HepG2 (cell line): Measurements from ENCODE around the gene ITGA2. TPM values are rescaled to one million over a fixed set of nuclear protein-coding genes. Genes with fewer than 3 reads are reported as not detected.

ENCODE experiments used
- CENPX ChIP-seq: sonication (generic); formaldehyde crosslinking; IDR thresholded peaks from 2 replicates; pipeline ENCODE4 v1.9.0; 2021; ENCODE audit warnings: mild to moderate bottlenecking, missing genetic modification reagents, moderate library complexity
- FOXJ3 ChIP-seq: sonication (generic); formaldehyde crosslinking; IDR thresholded peaks from 2 replicates; pipeline ENCODE4 v1.4.0; 2020; ENCODE audit warnings: missing genetic modification reagents, mild to moderate bottlenecking, borderline replicate concordance
- GLI4 ChIP-seq: sonication (generic); formaldehyde crosslinking; IDR thresholded peaks from 2 replicates; pipeline ENCODE4 v1.5.1; 2020; ENCODE audit warnings: missing genetic modification reagents, mild to moderate bottlenecking, moderate library complexity, borderline replicate concordance
- HNRNPUL1 ChIP-seq: fragments of 200-400 bp; formaldehyde crosslinking; IDR thresholded peaks from 2 replicates; pipeline ENCODE4 v1.6.1; 2017; ENCODE audit warnings: low read depth, mild to moderate bottlenecking, low read length, moderate library complexity
- KDM3A ChIP-seq: IDR thresholded peaks from 2 replicates; pipeline ENCODE4 v1.6.1; 2018; ENCODE audit warnings: low read depth, missing compliant biosample characterization
- MLLT10 ChIP-seq: sonication (generic); formaldehyde crosslinking; IDR thresholded peaks from 2 replicates; pipeline ENCODE4 v1.4.0; 2020; ENCODE audit warnings: missing genetic modification reagents
- NCOA2 ChIP-seq: sonication (generic); formaldehyde crosslinking; IDR thresholded peaks from 2 replicates; pipeline ENCODE4 v1.8.0; 2022; ENCODE audit warnings: inconsistent platforms
- SPEN ChIP-seq: sonication (generic); formaldehyde crosslinking; IDR thresholded peaks from 2 replicates; pipeline ENCODE4 v1.5.1; 2020; ENCODE audit warnings: low read depth, mild to moderate bottlenecking, missing genetic modification reagents
- SRF ChIP-seq: IDR thresholded peaks from 2 replicates; pipeline ENCODE4 v1.6.1; 2011; ENCODE audit warnings: mild to moderate bottlenecking, low read depth, low read length, moderate library complexity
- ZBTB3 ChIP-seq: sonication (generic); formaldehyde crosslinking; IDR thresholded peaks from 2 replicates; pipeline ENCODE4 v1.4.0; 2020; ENCODE audit warnings: low read depth, mild to moderate bottlenecking, moderate library complexity, missing genetic modification reagents, borderline replicate concordance
- ZNF343 ChIP-seq: sonication (generic); formaldehyde crosslinking; IDR thresholded peaks from 2 replicates; pipeline ENCODE4 v1.4.0; 2020; ENCODE audit warnings: mild to moderate bottlenecking, missing genetic modification reagents
- ZNF557 ChIP-seq: sonication (generic); formaldehyde crosslinking; IDR thresholded peaks from 2 replicates; pipeline ENCODE4 v1.4.0; 2020; ENCODE audit warnings: missing genetic modification reagents
- ZNF598 ChIP-seq: sonication (generic); formaldehyde crosslinking; IDR thresholded peaks from 2 replicates; pipeline ENCODE4 v1.5.1; 2020; ENCODE audit warnings: mild to moderate bottlenecking, missing genetic modification reagents, borderline replicate concordance
- ZSCAN25 ChIP-seq: sonication (generic); formaldehyde crosslinking; IDR thresholded peaks from 2 replicates; pipeline ENCODE4 v1.8.0; 2022; ENCODE audit warnings: mild to moderate bottlenecking, missing genetic modification reagents
- polyA plus RNA-seq, 8 experiments: library from polyadenylated mRNA; depleted of rRNA in 3 of 8; stranded (reverse) in 7 of 8; unstranded in 1 of 8; fragments of >200 nt; fragmentation: Illumina TruSeq in 4 of 8; extraction: Trizol in 4 of 8; gene quantifications; 2 replicates each; pipeline versions ENCODE4 v1.2.1 to v1.2.3, GENCODE V29; 2011 to 2016; ENCODE audit warnings: low read depth in 4 of 8, missing spikeins in 1 of 8, mixed read lengths in 1 of 8; ENCODE audit not compliant: insufficient read depth in 1 of 8
- total RNA-seq, 5 experiments: library from RNA; depleted of rRNA; stranded (reverse); fragments of >200 nt; fragmentation: Illumina TruSeq; extraction: Trizol; gene quantifications; 2 replicates each; pipeline ENCODE4 v1.2.3, GENCODE V29; 2016; ENCODE audit warnings: low read depth in 1 of 5
- TF ChIP-seq, protein P1 (sequence below), 2 experiments: fragments of 450-650 bp in 1 of 2; sonication (generic) in 1 of 2; formaldehyde crosslinking in 1 of 2; IDR thresholded peaks; 2 replicates each; pipeline versions ENCODE4 v1.6.1 to v1.8.0; 2016 to 2022; ENCODE audit warnings: antibody characterized with exemption in 1 of 2, mild to moderate bottlenecking in 1 of 2, missing genetic modification reagents in 1 of 2
- TF ChIP-seq, protein P2 (sequence below): sonication (generic); formaldehyde crosslinking; IDR thresholded peaks from 2 replicates; pipeline ENCODE4 v1.4.0; 2020; ENCODE audit warnings: mild to moderate bottlenecking, low read depth, missing genetic modification reagents
- TF ChIP-seq, protein P3 (sequence below): sonication (generic); formaldehyde crosslinking; IDR thresholded peaks from 2 replicates; pipeline ENCODE4 v1.8.0; 2023; ENCODE audit warnings: mild to moderate bottlenecking, missing genetic modification reagents

ITGA2 gene
- total and polyA plus RNA-seq, 2 of the 13 experiments (the other 11 are each of a cell fraction or from before 2014, with no cell fraction given), result 15.8 to 58.3 TPM

DNA sequence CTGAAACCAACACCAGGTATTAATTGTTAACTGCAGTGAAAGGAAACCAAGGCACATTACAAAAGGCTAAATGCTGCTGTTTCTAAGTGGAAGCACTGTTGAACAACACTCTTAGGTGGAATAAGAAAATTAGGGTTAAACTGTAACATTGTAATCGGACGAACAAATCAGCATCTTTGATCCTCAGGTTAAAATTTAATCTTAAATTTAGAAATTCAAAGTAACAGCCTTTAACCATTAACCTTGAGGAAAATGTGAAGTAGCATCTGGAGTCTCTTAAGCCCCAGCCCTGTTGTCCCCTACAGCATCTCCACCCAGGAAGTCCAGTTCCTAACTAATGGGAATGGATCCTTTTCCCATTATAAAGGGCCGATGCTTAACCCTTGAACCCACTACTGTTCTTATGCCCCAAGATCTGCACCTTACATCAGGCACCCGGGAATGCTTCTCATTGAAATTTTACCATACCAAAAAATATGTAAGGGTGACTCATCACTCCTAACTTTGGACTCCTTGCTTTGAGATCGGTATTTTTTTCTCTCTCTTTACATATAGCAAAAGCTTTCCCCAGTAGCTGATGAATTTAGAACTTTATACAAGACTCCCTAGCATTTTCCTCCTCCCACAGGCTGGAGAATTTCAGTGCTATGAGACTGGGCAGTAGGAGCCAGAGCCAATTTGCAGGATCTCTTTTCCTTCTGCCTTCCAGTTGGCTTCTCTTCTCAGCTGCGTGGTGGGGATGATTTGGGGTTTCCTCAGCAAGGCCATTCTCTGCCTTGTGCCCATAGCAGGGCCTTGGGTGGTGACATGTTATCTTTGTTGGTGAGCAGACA is 32.0 kb upstream of the ITGA2 start (continued):
- TF ChIP-seq, protein P1, sequence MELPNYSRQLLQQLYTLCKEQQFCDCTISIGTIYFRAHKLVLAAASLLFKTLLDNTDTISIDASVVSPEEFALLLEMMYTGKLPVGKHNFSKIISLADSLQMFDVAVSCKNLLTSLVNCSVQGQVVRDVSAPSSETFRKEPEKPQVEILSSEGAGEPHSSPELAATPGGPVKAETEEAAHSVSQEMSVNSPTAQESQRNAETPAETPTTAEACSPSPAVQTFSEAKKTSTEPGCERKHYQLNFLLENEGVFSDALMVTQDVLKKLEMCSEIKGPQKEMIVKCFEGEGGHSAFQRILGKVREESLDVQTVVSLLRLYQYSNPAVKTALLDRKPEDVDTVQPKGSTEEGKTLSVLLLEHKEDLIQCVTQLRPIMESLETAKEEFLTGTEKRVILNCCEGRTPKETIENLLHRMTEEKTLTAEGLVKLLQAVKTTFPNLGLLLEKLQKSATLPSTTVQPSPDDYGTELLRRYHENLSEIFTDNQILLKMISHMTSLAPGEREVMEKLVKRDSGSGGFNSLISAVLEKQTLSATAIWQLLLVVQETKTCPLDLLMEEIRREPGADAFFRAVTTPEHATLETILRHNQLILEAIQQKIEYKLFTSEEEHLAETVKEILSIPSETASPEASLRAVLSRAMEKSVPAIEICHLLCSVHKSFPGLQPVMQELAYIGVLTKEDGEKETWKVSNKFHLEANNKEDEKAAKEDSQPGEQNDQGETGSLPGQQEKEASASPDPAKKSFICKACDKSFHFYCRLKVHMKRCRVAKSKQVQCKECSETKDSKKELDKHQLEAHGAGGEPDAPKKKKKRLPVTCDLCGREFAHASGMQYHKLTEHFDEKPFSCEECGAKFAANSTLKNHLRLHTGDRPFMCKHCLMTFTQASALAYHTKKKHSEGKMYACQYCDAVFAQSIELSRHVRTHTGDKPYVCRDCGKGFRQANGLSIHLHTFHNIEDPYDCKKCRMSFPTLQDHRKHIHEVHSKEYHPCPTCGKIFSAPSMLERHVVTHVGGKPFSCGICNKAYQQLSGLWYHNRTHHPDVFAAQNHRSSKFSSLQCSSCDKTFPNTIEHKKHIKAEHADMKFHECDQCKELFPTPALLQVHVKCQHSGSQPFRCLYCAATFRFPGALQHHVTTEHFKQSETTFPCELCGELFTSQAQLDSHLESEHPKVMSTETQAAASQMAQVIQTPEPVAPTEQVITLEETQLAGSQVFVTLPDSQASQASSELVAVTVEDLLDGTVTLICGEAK (IDR thresholded peaks at IDR 0.05), result no peak
- TF ChIP-seq, protein P1 (CRISPR knock-in tag; IDR thresholded peaks at IDR 0.05), result no peak
- TF ChIP-seq ZNF557 (no peak), HNRNPUL1 (peak; percentile 91), CENPX (no peak), SPEN (CRISPR knock-in tag) (no peak), FOXJ3 (CRISPR knock-in tag) (0 out of 2 replicates have a peak, but pooled peaks have one; percentile 26), NCOA2 (CRISPR knock-in tag) (peak; percentile 28; the same call in 1 of the 2 replicates), MLLT10 (CRISPR knock-in tag) (no peak), ZNF343 (CRISPR knock-in tag) (no peak), ZBTB3 (0 out of 2 replicates have a peak, but pooled peaks have one; percentile 38), ZSCAN25 (CRISPR knock-in tag) (no peak), KDM3A (no peak), GLI4 (CRISPR knock-in tag) (no peak), SRF (no peak), ZNF598 (CRISPR knock-in tag) (no peak)
- TF ChIP-seq, protein P2, sequence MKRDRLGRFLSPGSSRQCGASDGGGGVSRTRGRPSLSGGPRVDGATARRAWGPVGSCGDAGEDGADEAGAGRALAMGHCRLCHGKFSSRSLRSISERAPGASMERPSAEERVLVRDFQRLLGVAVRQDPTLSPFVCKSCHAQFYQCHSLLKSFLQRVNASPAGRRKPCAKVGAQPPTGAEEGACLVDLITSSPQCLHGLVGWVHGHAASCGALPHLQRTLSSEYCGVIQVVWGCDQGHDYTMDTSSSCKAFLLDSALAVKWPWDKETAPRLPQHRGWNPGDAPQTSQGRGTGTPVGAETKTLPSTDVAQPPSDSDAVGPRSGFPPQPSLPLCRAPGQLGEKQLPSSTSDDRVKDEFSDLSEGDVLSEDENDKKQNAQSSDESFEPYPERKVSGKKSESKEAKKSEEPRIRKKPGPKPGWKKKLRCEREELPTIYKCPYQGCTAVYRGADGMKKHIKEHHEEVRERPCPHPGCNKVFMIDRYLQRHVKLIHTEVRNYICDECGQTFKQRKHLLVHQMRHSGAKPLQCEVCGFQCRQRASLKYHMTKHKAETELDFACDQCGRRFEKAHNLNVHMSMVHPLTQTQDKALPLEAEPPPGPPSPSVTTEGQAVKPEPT (CRISPR knock-in tag), result no peak
- TF ChIP-seq, protein P3, sequence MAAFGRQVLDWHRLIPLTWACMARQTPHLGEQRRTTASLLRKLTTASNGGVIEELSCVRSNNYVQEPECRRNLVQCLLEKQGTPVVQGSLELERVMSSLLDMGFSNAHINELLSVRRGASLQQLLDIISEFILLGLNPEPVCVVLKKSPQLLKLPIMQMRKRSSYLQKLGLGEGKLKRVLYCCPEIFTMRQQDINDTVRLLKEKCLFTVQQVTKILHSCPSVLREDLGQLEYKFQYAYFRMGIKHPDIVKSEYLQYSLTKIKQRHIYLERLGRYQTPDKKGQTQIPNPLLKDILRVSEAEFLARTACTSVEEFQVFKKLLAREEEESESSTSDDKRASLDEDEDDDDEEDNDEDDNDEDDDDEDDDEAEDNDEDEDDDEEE, result no peak
